HG02840 (cell line): ENCODE measurements around the gene TRAPPC5.

ENCODE experiments used
- ATAC-seq: cut with Tn5 transposase; IDR thresholded peaks from one replicate; pipeline ENCODE4 v1.9.1; 2021; ENCODE audit warnings: mild to moderate bottlenecking, moderate library complexity, moderate number of reproducible peaks; ENCODE audit not compliant: unreplicated experiment, low FRiP score

TRAPPC5 gene

DNA sequence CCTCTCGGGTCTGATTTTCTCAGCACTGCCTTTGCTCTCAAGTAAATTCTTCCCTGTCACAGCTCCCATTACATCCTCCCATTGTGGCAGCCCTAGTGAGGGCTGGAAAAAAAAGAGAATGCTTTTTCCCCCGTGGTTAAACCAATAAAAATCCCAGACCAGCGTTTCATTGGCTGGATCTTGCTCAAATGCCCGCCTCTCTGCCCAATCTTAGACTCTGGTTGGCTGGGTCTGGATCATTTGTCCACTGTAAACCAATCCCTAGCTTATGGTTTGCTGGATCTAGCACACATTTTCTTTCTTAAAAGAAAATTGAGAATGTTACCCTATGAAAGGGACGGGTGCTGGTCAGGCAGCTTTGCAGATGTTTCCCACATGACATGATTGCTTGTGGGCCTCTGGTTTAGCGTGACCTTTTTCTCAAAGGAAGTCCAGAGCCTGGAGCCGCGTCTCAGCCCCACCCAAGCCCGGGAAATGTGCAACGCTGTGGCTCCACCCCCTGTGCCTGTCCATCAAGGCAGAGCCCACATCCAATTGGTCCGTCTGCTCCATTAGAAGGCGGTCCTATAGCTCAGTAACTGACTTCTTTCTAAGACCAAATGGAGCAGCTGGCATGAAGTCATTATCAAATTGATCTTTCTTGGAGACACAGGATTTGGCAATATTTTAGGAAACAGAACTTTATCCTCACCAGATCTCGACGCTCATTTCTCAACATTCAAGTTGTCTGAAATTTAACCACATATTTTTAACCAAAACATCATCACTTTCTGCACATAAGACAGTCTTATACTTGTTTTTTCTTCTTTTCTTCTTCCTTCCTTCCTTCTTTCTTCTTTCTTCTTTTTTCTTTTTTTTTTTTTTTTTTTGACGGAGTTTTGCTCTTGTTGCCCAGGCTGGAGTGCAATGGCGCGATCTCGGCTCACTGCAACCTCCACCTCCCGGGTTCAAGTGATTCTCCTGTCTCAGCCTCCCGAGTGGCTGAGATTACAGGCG, 6.3 kb upstream of the TRAPPC5 start:
- ATAC-seq, result no peak

- no peak for ATAC-seq
These were observed 4.3 kb upstream of the TRAPPC5 start for GRCh38 chr19:7676376-7676775.

DNA sequence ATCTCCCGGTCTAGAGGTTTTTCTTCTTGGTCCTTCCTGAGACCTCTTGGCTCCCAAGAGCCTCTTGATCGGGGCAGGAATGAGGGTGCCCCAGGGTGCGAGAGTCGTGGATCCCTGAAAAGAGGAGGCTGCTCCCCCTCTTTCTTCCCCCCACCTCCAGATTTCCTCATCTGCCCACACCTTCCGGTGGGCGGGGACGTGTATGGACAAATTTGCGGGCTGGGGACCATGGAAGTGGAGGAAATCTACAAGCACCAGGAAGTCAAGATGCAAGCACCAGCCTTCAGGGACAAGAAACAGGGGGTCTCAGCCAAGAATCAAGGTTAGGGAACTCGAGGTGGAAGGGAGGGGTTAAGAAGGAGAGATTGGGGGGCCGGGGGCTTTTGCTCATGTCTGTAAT, 3.8 kb upstream of the TRAPPC5 start, which contains the start of gene MCEMP1:
TSS of gene MCEMP1 (plus strand) at position 237 of the 400 bp plus-strand sequence. CDS start at position 268, 31 bp downstream.
- no peak for ATAC-seq

- ATAC-seq, result no peak
These were observed 2.8 kb upstream of the TRAPPC5 start for GRCh38 chr19:7677669-7678311.

- no peak for ATAC-seq
These were observed 1.5 kb upstream of the TRAPPC5 start for GRCh38 chr19:7678971-7679751.

- ATAC-seq, result no peak
These were observed 645 bp upstream of the TRAPPC5 start for GRCh38 chr19:7679771-7680605.

- ATAC-seq, result no peak
These were observed 924 bp downstream of the TRAPPC5 start for GRCh38 chr19:7681340-7682174.

GRCh38 chr19:7682175-7682855, 1.7 kb downstream of the TRAPPC5 start:
- ATAC-seq, result no peak

DNA sequence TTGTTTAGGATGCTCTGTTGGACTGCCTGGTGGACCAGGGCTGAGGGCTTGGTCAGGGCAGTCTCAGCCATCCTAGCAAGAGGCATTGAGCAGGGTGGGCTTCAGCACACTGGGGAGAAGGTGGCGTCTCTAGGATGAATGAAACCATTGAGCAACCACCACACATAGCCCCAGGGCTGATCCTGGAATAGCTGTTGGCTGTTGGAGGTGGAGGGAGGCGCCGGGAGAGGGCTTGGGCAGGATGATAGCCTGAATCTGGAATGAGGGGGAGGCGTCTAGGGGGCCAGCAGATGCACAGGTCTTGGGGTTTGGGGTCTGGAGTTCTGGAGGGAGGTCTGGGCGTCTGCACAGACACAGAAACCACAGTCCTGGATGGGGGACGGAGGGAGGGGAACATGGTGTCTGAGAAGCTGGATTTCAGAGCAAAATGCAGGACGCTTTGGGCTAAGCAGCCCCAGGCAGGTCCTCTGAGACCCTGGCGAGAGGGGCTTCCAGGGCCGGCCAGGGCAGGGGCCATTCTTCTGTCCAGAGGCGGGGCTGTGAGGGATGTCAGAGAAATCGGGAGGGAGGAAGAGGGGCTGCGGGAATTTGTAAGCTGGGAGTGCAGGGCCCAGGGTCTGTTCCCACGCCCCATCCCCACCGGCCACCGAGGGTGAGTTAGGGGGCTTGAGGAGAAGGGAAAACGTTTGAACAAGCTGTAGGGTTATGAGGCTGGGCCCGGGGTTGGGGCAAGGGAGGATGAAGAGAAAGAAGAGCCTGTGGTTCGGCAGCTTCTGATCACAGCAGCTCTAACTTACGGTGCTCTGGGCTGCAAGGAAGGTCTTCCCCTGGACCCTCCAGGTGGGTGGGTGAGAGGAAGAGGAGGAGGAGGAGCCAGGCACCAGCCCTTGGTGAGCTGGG, 5.2 kb downstream of the TRAPPC5 start:
- no peak for ATAC-seq

DNA sequence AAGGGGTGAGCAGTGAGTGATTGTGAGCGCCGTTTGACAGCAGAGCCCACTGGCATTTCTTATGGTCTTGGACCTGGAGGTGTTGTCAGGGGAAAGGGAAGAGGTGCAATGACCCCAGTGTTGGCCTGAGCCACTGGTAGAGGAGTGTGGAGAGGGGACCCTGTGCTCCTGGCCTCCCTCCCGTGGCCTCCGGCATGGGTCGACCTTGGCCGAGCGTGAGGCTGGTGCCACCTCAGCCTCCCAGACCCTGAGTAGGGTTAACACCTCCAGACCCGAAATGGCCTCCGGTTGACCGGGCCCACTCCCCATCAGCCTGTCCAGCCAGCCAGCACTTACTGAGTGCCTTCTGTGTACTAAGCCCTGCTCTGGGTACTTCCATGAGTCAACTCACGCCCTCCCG, 6.5 kb downstream of the TRAPPC5 start:
- no peak for ATAC-seq

GRCh38 chr19:7689165-7689564, 8.5 kb downstream of the TRAPPC5 start:
- no peak for ATAC-seq

DNA sequence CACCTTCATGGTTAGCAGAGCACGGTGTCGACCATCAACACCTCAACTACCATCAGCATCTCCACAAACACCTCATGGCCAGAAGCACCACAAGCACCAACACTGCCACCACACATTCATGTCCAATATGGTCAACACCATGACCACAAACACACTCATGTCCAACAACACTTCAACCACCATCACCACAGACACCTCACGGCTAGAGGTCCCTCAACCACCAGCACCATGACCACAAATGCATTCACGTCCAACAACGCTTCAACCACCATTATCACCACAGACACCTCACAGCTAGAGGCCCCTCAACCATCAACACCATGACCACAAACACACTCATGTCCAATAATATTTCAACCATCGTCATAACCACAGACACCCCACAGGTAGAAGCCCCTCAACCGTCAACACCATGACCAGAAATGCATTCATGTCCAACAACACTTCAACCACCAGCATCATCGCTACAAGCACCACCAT, 10.2 kb downstream of the TRAPPC5 start:
- no peak for ATAC-seq

DNA sequence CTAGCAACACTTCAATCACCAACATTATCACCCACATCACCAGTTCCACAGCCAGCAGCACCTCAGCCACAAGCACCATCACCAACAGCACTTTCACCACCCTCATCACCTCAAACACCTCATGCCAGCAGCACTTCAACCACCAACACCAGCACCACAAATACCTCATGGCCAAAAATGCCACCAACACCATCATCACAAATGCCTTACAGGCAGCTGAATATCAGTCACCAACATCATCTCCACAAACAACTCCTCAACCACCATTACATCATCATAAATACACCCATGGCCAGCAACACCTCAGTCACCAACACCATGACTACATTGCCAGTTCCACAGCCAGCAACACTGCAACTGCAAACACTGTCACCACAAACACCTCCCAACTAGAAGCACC, 10.9 kb downstream of the TRAPPC5 start:
- ATAC-seq, result no peak

- no peak for ATAC-seq
These were observed 11.9 kb downstream of the TRAPPC5 start for GRCh38 chr19:7692417-7693088.

- no peak for ATAC-seq
These were observed 13.9 kb downstream of the TRAPPC5 start for GRCh38 chr19:7694499-7694898.

DNA sequence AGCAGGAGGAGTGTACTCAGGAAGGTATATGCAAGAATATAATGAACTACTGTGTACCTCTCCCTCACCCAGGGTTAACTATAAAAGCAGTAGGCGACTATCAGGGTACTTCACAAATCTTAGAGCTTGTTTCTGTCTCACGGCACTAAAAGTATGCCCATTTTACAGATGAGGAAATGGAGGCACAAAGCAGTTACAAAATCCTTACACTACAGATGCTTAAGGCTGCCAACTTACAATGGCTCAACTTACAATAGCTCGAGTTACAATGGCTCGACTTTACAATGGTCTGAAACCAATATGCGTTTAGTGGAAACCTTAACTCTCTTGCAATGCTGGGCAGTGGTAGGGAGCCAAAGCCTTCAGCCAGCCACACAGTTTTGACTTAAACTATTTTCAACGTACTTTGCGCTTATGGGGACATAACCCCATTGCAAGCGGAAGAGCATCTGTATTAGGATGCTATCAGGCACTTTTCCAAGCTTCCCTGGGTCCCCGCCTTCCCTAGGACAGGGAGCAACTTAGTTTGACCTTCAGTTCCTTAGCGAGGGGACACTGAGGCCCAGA, 17.2 kb downstream of the TRAPPC5 start:
- ATAC-seq, result no peak
